Activated CD8-positive, alpha-beta memory T cell treated with anti-CD3 and anti-CD28 coated beads, Interleukin-2, amount 50 U/mL, for 24 hours (primary cell): ENCODE data around the gene SNRPE.

Experiments used
- DNase-seq: peaks from one replicate; pipeline ENCODE4 v3.0.0-alpha.2; 2020; ENCODE audit errors: extremely low read depth

The SNRPE gene

GRCh38 chr1:203880606-203881005 is 19.2 kb downstream of the SNRPE start:
- no peak for DNase-seq

GRCh38 chr1:203888807-203889251 is 27.4 kb downstream of the SNRPE start:
- DNase-seq, result no peak

DNA sequence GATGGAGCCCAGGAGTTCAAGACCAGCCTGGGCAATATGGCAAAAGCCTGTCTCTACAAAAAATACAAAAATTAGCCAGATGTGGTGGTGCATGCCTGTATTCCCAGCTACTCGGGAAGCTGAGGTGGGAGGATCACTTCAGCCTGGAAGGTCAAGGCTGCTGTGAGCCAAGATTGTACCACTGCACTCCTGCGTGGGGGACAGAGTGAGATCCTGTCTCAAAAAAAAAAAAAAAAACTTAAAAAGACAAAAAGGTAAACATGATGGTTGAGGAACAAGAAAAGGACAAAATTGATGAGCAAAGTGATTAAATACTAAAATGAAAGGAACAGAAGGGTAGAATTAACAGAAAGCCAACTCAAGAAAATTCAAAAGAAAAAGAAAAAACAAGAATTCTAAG is 30.6 kb downstream of the SNRPE start:
- no peak for DNase-seq

GRCh38 chr1:203898458-203899352 is 37.3 kb downstream of the SNRPE start:
- DNase-seq, result no peak

GRCh38 chr1:203899353-203899716 is 37.9 kb downstream of the SNRPE start:
- no peak for DNase-seq

- no peak for DNase-seq
Observed at GRCh38 chr1:203899869-203900714, 38.7 kb downstream of the SNRPE start.

- DNase-seq, result no peak
Observed at GRCh38 chr1:203901581-203901980, 40.2 kb downstream of the SNRPE start.

GRCh38 chr1:203905275-203905674 is 43.9 kb downstream of the SNRPE start:
- no peak for DNase-seq

DNA sequence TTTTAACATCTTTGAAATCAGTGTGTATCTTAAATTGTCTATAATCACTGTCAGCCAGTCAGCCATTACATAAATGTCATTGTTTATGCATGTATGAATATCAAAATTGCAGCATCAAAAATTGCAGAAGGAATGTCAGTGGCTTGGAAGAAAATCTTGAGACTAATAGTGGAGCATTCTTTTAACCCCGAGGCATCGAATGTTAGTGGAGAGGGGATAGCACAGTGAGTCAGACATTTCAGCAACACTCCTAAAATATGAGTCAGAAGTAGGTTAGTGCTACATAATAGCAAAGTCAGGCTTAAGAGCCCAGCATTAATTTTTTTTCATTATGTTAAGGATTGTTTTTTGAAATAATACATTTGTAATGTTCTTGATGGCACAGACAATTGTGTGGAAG is 45.5 kb downstream of the SNRPE start:
- no peak for DNase-seq

GRCh38 chr1:203907901-203908300 is 46.5 kb downstream of the SNRPE start:
- DNase-seq, result no peak

- DNase-seq, result no peak
Observed at GRCh38 chr1:203911806-203912205, 50.4 kb downstream of the SNRPE start.

- DNase-seq, result no peak
Observed at GRCh38 chr1:203913073-203913521, 51.7 kb downstream of the SNRPE start.

DNA sequence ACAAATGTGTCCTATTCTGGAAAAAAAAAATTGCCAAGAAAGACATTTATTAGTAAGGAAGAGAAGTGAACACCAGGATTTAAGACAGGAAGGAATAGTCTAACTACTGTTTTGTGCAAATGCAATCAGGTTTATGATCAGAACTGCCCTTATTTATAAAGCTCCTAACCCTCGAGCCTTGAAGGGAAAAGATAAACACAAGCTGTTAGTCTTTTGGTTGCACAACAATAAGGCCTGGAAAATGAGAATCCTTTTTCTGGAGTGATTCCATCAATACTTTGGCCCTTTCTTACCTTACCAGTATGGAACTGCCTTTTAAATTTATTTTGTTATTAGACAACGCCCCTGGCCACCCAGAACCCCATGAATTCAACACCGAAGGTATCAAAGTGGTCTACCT is 52.9 kb downstream of the SNRPE start:
- no peak for DNase-seq

- DNase-seq, result no peak
Observed at GRCh38 chr1:203915811-203916210, 54.4 kb downstream of the SNRPE start.

DNA sequence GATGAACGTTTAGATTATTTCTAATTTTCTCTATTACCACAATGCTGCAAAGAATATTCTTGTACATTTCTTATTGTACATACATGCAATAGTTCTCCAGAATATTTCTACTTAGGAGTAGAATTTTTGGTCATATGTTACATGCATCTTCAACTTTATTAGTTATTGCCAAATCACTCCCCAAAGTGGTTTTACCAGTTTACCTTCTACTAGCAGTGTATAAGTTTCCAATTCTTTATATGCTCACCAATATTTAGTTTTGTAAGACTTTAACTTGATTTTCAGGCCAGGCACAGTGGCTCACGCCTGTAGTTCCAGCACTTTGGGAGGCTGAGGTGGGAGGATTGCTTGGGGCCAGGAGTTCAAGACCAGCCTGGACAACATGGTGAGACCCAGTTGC is 55.4 kb downstream of the SNRPE start:
- DNase-seq, result no peak
